GM19043 (cell line): ENCODE measurements around the gene DCST2.

Source experiments
- ATAC-seq: cut with Tn5 transposase; IDR thresholded peaks from one replicate; pipeline ENCODE4 v1.9.1; 2021; ENCODE audit warnings: low read depth; ENCODE audit not compliant: unreplicated experiment

Gene DCST2

GRCh38 chr1:155030243-155030795 is 3.3 kb downstream of the DCST2 start:
- no peak for ATAC-seq

- no peak for ATAC-seq
Observed at GRCh38 chr1:155029513-155030242, 3.9 kb downstream of the DCST2 start.

- ATAC-seq = no peak
Observed at GRCh38 chr1:155026588-155026987, 7.0 kb downstream of the DCST2 start.

GRCh38 chr1:155026154-155026553 is 7.4 kb downstream of the DCST2 start:
- ATAC-seq = no peak

GRCh38 chr1:155024315-155024714 is 9.3 kb downstream of the DCST2 start:
- no peak for ATAC-seq

- no peak for ATAC-seq
Observed at GRCh38 chr1:155023627-155024026, 10.0 kb downstream of the DCST2 start.

- ATAC-seq = no peak
Observed at GRCh38 chr1:155022927-155023236, 10.7 kb downstream of the DCST2 start.

- ATAC-seq = no peak
Observed at GRCh38 chr1:155022136-155022926, 11.2 kb downstream of the DCST2 start.

GRCh38 chr1:155019377-155020245 is 14.0 kb downstream of the DCST2 start:
- no peak for ATAC-seq

- no peak for ATAC-seq
Observed at GRCh38 chr1:155018617-155019348, 14.8 kb downstream of the DCST2 start.

GRCh38 chr1:155017946-155018316 is 15.7 kb downstream of the DCST2 start:
- ATAC-seq = no peak

- no peak for ATAC-seq
Observed at GRCh38 chr1:155017041-155017945, 16.3 kb downstream of the DCST2 start.

GRCh38 chr1:155016231-155016831 is 17.2 kb downstream of the DCST2 start:
- no peak for ATAC-seq

GRCh38 chr1:155015527-155016230 is 17.9 kb downstream of the DCST2 start:
- no peak for ATAC-seq

GRCh38 chr1:155014709-155015508 is 18.7 kb downstream of the DCST2 start:
- no peak for ATAC-seq

GRCh38 chr1:155013632-155014031 is 19.9 kb downstream of the DCST2 start:
- no peak for ATAC-seq

GRCh38 chr1:155012776-155013602 is 20.6 kb downstream of the DCST2 start:
- ATAC-seq = no peak
